ENCODE results near the gene ADGRD1.

The ADGRD1 gene

DNA sequence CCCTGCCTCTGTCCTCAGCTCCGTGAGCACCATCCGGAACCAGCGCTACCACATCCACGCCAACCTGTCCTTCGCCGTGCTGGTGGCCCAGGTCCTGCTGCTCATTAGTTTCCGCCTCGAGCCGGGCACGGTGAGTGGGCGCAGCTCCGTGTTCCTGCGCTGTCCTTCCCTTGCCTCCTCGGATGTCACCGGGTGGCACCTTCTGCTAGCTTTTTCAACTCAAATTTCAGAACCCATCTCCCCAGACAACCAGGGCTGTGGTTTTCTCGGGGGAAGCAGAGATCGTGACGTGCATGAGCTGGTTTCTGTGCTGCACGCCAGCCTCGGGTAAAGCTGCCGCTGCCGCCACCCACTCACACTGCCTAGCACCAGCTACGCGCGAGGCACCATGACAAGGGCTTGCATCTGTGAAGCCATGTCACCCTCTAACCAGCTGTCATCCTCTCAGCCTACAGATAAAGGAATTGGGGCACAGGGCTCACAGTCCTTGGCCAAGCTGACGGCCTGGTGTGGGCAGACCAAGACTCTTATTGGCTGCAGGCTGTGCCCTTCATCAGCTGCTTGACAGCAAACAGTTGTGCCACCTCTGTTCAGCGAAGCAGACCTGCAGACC, 152.1 kb downstream of the ADGRD1 start:
- TF ChIP-seq POLR2AphosphoS5 (IDR thresholded peaks at IDR 0.05; ENCODE audit: borderline replicate concordance, low read depth, low read length) (no peak), EZH2 (IDR thresholded peaks at IDR 0.05) (no peak)
- Histone ChIP-seq H3K4me3 (no peak overlapping the region), H3K9ac (ENCODE audit: insufficient read length) (no peak overlapping the region), H3K27ac (no peak overlapping the region), H3K9me3 (ENCODE audit: low read depth, low read length) (no peaks in the 10 kb centered on the region), H3K36me3 (ENCODE audit: insufficient read depth, low read length) (no peaks in the 10 kb centered on the region)
- no peak for DNase-seq (ENCODE audit: low read depth, low spot score)

DNA sequence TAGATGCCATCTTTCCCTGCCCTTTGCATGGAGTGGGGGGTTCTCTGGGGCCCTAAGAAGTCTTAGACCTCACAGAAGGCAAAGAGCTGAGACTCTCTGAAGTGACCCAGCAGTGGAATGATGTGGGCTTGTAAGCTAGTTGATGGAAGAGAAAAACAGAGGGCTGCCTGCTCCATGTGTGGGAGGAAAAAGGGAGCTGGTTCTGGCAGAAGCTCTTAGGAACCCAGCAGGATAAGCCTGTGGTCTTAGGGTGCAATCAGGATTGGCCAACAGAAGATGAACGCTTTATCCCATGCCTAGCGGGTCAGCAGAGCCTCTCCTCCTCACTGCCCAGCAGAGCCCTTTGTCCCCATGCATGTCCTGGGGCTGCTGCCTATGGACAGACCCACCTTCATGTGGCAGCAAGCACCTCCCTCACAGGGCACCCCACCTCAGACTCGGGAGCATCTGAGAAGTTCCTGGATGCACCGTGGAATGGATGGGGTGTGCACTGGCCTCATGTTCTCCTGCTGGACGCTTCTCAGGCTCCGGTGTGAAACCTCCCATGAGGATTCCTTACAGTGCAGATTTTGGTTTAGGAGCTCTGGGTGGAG, 152.7 kb downstream of the ADGRD1 start:
- no peak for DNase-seq (ENCODE audit: low read depth, low spot score)
- no peaks in the 10 kb centered on the region for H3K9me3 ChIP-seq (ENCODE audit: low read depth, low read length)
- H3K9ac ChIP-seq (ENCODE audit: insufficient read length) = no peak overlapping the region
- no peak overlapping the region for H3K27ac ChIP-seq
- no peak overlapping the region for H3K4me3 ChIP-seq
- no peaks in the 10 kb centered on the region for H3K36me3 ChIP-seq (ENCODE audit: insufficient read depth, low read length)
- TF ChIP-seq POLR2AphosphoS5 (IDR thresholded peaks at IDR 0.05; ENCODE audit: borderline replicate concordance, low read depth, low read length) (no peak), EZH2 (IDR thresholded peaks at IDR 0.05) (no peak), FOXP2 (optimal IDR thresholded peaks at IDR 0.05; ENCODE audit: control extremely low read depth, extremely low read length, insufficient read depth) (no peak)

DNA sequence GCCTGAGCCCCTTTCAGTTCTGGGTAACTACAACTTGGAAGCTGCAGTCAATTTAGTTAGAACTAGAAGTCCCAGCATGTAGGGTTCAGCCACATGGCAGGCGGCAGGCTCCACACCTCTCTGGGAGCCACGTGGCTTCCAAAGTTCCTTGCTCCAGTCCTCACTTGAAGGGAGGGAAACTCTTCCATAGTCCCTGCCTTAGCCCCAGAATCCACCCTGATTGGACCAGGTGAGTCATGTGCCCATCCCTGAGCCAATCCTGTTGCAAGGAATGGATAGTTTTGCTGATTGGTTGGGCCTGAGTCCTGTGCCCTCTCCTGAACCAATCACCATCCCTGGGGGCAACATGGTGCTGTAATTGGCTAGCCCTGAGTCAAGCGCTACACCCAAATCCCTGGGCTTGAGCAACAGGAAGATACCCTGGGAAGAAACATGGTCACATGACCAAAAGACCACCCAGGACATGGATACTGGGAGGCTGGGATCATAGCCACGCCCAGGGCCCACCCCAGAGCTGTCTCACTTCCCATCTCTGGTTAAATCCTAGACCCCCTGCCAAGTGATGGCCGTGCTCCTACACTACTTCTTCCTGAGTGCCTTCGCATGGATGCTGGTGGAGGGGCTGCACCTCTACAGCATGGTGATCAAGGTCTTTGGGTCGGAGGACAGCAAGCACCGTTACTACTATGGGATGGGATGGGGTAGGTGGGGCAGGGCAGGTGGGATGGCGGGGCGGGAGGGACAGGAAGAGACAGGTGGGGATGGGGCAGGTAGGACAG, 154.7 kb downstream of the ADGRD1 start:
- no peaks in the 10 kb centered on the region for H3K36me3 ChIP-seq (ENCODE audit: insufficient read depth, low read length)
- no peak for DNase-seq (ENCODE audit: low read depth, low spot score)
- no peaks in the 10 kb centered on the region for H3K9me3 ChIP-seq (ENCODE audit: low read depth, low read length)
- H3K4me3 ChIP-seq = no peak overlapping the region
- H3K27ac ChIP-seq = no peak overlapping the region
- H3K9ac ChIP-seq (ENCODE audit: insufficient read length) = no peak overlapping the region
- TF ChIP-seq FOXP2 (optimal IDR thresholded peaks at IDR 0.05; ENCODE audit: control extremely low read depth, extremely low read length, insufficient read depth) (no peak), EZH2 (IDR thresholded peaks at IDR 0.05) (no peak), POLR2AphosphoS5 (IDR thresholded peaks at IDR 0.05; ENCODE audit: borderline replicate concordance, low read depth, low read length) (no peak)

DNA sequence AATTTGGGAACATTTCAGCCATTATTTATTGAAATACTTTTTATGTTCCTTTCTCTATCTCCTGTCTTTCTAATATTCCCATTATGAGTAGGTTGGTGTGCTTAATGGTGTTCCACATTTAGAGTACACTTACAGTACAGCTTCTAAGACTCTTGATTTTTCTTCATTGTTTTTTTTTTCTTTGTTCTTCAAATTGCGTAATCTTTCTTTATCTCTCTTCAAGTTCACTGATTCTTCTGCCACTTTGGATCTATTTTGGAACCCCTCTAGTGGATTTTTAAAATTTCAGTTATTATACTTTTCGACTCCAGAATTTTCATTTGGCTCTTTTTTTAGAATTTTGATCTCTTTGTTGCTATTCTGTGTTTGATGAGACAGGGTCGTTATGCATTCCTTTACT, 157.7 kb downstream of the ADGRD1 start:
- no peak for DNase-seq (ENCODE audit: low read depth, low spot score)
- no peak for TF ChIP-seq FOXP2 (optimal IDR thresholded peaks at IDR 0.05; ENCODE audit: control extremely low read depth, extremely low read length, insufficient read depth)
- TF ChIP-seq EZH2 (IDR thresholded peaks at IDR 0.05) = no peak
- H3K9me3 ChIP-seq (ENCODE audit: low read depth, low read length) = no peaks in the 10 kb centered on the region
- no peak overlapping the region for H3K27ac ChIP-seq
- H3K4me3 ChIP-seq = no peak overlapping the region
- no peaks in the 10 kb centered on the region for H3K36me3 ChIP-seq (ENCODE audit: insufficient read depth, low read length)
- H3K9ac ChIP-seq (ENCODE audit: insufficient read length) = no peak overlapping the region

DNA sequence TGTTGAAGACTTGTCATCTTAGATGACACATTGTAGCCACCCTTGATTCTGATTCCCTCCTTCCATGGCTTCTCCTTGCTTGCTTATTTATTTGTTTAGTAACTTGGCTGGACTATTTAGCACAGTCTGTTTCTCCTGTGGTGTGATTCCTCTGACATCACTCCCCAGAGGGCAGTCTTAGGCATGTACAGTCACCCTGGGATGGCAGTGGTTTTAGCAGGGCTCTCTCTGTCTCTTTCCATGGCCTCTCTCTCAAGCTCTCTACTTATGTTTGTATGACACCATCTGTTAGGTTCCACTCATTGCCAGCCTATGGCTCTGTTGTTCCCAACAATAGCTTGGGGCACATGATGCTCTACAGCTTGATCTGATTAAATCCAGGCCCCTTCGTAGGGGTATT, 158.3 kb downstream of the ADGRD1 start:
- H3K36me3 ChIP-seq (ENCODE audit: insufficient read depth, low read length) = no peaks in the 10 kb centered on the region
- H3K9me3 ChIP-seq (ENCODE audit: low read depth, low read length) = no peaks in the 10 kb centered on the region
- H3K27ac ChIP-seq = no peak overlapping the region
- H3K4me3 ChIP-seq = no peak overlapping the region
- DNase-seq (ENCODE audit: low read depth, low spot score) = no peak
- H3K9ac ChIP-seq (ENCODE audit: insufficient read length) = no peak overlapping the region
- no peak for TF ChIP-seq EZH2 (IDR thresholded peaks at IDR 0.05)
- no peak for TF ChIP-seq FOXP2 (optimal IDR thresholded peaks at IDR 0.05; ENCODE audit: control extremely low read depth, extremely low read length, insufficient read depth)
- TF ChIP-seq POLR2AphosphoS5 (IDR thresholded peaks at IDR 0.05; ENCODE audit: borderline replicate concordance, low read depth, low read length) = no peak

DNA sequence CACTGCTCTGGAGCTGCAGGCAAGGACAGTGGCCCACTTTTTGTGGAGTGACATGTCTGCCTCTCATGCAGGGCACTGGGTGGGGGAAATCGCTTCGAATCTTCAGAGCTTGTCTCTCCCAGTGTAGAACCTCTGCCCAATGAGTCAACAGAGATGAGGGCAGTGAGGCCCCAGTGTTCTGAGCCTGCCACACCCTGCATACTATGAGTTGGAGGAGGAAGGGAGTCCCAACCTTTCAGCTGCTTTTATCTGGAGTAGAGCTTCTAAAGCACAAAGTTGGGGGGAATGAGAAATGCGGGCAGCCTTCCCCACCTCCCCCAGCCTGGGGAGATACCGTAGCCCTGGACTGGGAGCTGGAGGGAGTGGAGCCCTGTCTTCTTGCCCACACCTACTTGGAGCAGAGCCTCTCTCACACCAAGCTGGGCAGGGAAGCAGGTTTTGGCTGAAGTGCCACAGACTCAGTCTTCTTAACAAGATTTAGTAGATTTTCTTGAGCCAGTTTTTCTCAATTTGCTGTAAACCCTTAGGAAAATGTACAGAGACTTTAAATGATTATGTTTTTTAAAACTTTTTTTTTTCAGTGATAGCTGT, 159.1 kb downstream of the ADGRD1 start:
- Histone ChIP-seq H3K9ac (ENCODE audit: insufficient read length) (no peak overlapping the region), H3K27ac (no peak overlapping the region), H3K4me3 (no peak overlapping the region), H3K9me3 (ENCODE audit: low read depth, low read length) (no peaks in the 10 kb centered on the region), H3K36me3 (ENCODE audit: insufficient read depth, low read length) (no peaks in the 10 kb centered on the region)
- TF ChIP-seq FOXP2 (optimal IDR thresholded peaks at IDR 0.05; ENCODE audit: control extremely low read depth, extremely low read length, insufficient read depth) (no peak), POLR2AphosphoS5 (IDR thresholded peaks at IDR 0.05; ENCODE audit: borderline replicate concordance, low read depth, low read length) (no peak), EZH2 (IDR thresholded peaks at IDR 0.05) (no peak)
- DNase-seq (ENCODE audit: low read depth, low spot score) = no peak

DNA sequence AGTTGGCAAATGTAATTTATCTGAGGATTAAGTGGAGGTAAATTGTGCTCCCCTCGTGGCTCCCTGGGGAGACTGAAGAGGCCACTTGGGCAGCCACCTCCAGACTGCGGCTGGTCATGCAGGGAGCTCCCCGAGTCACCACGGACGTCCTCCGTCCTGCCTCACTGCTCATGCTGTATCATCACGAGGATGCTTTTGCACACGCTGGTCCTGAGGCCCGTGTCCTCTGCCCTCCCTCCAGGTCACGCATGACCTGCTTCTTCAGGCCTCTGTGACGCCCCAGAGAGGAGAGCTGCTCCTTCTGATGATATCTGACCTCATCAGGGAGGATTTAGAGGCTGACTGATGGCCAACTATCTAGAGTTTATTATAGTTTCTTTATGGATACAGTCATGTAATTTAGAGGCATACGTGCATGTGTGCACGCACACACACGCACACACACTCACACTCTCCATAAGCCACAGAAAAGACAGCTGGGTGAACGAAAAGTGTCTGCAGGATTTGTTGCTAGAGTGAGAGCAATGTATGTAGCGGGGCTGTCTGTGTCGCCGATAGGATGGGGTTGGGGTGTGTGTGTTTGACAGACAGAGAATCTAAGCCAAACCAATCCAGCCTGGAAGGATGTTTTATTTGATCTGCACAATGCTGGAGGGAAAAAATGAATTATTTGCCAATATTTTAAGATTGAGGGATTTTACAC, 160.0 kb downstream of the ADGRD1 start:
- Histone ChIP-seq H3K9me3 (ENCODE audit: low read depth, low read length) (no peaks in the 10 kb centered on the region), H3K27ac (no peak overlapping the region), H3K4me3 (no peak overlapping the region), H3K9ac (ENCODE audit: insufficient read length) (no peak overlapping the region), H3K36me3 (ENCODE audit: insufficient read depth, low read length) (no peaks in the 10 kb centered on the region)
- DNase-seq (ENCODE audit: low read depth, low spot score) = no peak
- TF ChIP-seq POLR2AphosphoS5 (IDR thresholded peaks at IDR 0.05; ENCODE audit: borderline replicate concordance, low read depth, low read length) = no peak
- TF ChIP-seq FOXP2 (optimal IDR thresholded peaks at IDR 0.05; ENCODE audit: control extremely low read depth, extremely low read length, insufficient read depth) = no peak
- no peak for TF ChIP-seq EZH2 (IDR thresholded peaks at IDR 0.05)

DNA sequence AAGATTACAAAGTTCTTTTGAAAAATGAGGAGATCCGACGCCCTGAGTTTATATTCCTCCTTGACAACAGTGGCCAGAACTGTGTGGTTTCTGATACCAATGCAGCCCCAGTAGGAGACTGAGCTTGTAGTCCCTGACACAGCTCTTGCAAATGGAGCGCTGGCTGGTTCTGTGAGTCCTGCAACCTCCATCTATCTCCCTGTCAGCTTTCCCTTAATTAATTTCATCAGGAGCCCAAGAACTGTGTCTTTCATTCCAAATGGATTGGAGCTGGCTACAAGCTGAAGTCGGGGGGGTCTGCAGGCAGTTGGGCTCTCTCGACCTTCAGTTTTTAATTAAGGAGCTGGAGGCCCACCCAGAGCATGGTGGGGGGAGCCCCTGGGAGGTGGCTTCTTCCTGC, 160.6 kb downstream of the ADGRD1 start:
- no peak for DNase-seq (ENCODE audit: low read depth, low spot score)
- Histone ChIP-seq H3K27ac (no peak overlapping the region), H3K9ac (ENCODE audit: insufficient read length) (no peak overlapping the region), H3K36me3 (ENCODE audit: insufficient read depth, low read length) (no peaks in the 10 kb centered on the region), H3K4me3 (no peak overlapping the region), H3K9me3 (ENCODE audit: low read depth, low read length) (no peaks in the 10 kb centered on the region)
- TF ChIP-seq POLR2AphosphoS5 (IDR thresholded peaks at IDR 0.05; ENCODE audit: borderline replicate concordance, low read depth, low read length) (no peak), EZH2 (IDR thresholded peaks at IDR 0.05) (no peak), FOXP2 (optimal IDR thresholded peaks at IDR 0.05; ENCODE audit: control extremely low read depth, extremely low read length, insufficient read depth) (no peak)

Measured in SK-N-MC (cell line).